B cell (primary cell): ENCODE data around the gene FKBP1A.

Experiments used
- CTCF ChIP-seq: fragments of 200-600 bp; IDR thresholded peaks from one replicate; pipeline ENCODE4 v1.8.0; 2022; ENCODE audit warnings: antibody characterized with exemption, mild to moderate bottlenecking
- EZH2 ChIP-seq: IDR thresholded peaks from 2 replicates; pipeline ENCODE4 v1.6.1; 2012; ENCODE audit warnings: borderline replicate concordance, low read depth, mild to moderate bottlenecking, moderate library complexity, low read length; ENCODE audit not compliant: insufficient read depth, poor library complexity, severe bottlenecking

GRCh38 chr20:1338096-1338495, 54.8 kb downstream of the FKBP1A start:
- TF ChIP-seq CTCF = no peak
- no peak for TF ChIP-seq EZH2
